HG03378 (cell line): ENCODE data around the gene SUMF2.
"Not testable (repeated sequence)": the region's sequence is repeated elsewhere in the genome, so short reads cannot be mapped to it uniquely, and the experiment has no call there.

ENCODE experiments used
- ATAC-seq: cut with Tn5 transposase; IDR thresholded peaks from one replicate; pipeline ENCODE4 v1.9.1; 2021; ENCODE audit warnings: mild to moderate bottlenecking, moderate library complexity; ENCODE audit not compliant: unreplicated experiment

SUMF2 gene

GRCh38 chr7:56063882-56064625, at the start of gene SUMF2:
SUMF2 (plus strand) TSS chr7:56064286; CDS start chr7:56064312, 26 bp downstream.
- peak; percentile 81 for ATAC-seq

DNA sequence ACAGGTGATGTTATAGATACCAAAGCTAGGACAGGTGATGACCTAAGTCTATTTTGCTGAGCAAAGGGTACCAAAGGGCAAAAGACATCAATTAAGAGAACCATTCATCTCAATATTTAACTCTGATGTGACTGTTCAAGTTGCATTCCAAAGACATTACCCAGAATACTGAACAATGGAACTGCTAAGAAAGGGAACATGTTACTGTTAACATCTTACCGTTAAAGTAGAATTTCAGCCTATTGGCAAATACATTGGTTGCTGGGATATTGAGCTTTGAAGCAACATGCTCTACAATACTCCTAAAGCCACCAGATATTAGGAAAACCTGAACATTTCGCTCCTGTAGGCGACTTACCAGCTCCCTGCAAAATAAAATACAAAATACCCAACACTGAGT, 47.1 kb upstream of the SUMF2 start:
- not testable (repeated sequence) for ATAC-seq

GRCh38 chr7:56019501-56019900, 44.6 kb upstream of the SUMF2 start:
- ATAC-seq, result no peak

DNA sequence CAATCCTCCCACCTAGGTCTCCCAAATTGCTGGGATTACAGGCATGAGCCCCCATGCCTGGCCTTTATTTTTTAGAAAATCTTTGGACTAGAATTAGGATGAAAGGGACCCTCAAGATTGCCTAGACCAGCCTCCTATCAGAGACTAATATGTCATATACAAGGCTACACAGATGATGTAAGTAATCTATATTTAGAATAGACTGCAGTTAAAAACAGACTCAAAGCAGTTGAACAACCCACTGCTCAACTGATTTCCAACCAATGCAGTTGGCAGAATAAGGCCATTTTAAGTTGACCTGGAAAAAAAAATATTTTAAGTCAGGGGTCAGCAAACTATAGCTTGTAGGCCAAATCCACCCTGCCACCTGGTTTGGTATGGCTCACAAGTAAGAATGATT, 40.6 kb upstream of the SUMF2 start:
- ATAC-seq, result no peak

DNA sequence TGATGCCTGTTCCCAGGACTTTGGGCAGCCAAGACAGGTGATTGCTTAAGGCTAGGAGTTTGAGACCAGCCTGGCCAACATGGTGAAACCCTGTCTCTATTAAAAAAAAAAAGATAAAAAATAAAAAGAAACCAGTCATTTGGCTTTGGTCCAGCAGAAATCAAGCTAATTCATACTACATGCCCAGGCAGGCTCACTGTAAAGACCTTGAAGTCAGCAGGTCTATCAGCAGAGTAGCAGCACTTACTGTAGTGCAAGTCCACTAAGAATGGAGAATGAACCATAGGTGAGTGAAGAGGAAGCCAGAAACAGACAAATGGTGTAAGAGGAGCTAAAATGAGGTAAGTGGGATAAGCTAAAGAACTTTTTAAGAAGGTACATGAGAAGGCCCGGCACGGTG, 37.5 kb upstream of the SUMF2 start:
- no peak for ATAC-seq

- no peak for ATAC-seq
Observed at GRCh38 chr7:56028942-56029630, 35.0 kb upstream of the SUMF2 start.

DNA sequence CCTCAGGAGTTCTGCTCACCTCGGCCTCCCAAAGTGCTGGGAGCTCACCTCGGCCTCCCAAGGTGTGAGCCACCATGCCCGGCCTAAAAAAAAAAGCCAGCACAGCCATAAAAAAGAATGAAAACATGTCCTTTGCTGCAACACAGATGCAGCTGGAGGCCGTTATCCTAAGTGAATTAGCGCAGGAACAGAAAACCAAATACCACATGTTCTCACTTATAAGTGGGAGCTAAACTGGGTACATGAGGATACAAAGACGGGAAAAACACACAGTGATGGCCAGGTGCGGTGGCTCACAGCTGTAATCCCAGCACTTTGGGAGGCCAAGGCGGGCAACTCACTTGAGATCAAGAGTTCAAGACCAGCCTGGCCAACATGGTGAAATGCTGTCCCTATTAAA, 33.7 kb upstream of the SUMF2 start:
- ATAC-seq, result no peak

DNA sequence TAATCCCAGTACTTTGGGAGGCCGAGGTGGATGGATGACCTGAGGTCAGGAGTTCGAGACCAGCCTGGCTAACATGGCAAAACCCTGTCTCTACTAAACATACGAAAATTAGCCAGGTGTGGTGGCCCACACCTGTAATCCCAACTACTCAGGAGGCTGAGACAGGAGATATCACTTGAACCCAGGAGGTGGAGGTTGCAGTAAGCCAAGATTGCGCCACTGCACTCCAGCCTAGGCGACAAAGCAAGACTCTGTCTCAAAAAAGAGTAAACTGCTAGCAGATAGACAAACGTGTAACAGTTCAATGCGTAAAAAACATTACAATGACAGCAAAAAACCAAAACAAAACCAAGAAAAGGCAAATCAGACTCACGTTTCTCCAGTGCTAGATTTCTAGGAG, 32.5 kb upstream of the SUMF2 start:
- ATAC-seq, result not testable (repeated sequence)

DNA sequence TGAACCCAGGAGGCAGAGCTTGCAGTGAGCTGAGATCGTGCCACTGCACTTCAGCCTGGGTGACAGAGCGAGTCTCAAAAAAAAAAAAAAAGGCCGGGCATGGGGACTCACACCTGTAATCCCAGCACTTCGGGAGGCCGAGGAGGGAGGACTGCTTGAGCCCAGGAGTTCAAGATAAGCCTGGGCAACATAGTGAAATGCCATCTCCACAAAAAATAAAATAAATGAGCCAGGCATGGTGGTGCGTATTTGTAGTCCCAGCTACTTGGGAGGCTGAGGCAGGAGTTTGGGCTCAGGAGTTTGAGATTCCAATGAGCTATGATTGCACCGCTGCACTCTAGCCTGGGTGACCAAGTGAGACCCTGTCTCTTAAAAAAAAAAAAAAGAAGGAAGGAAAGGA, 31.5 kb upstream of the SUMF2 start:
- ATAC-seq, result not testable (repeated sequence)

GRCh38 chr7:56033671-56034432, 30.2 kb upstream of the SUMF2 start:
- peak; percentile 96 for ATAC-seq

DNA sequence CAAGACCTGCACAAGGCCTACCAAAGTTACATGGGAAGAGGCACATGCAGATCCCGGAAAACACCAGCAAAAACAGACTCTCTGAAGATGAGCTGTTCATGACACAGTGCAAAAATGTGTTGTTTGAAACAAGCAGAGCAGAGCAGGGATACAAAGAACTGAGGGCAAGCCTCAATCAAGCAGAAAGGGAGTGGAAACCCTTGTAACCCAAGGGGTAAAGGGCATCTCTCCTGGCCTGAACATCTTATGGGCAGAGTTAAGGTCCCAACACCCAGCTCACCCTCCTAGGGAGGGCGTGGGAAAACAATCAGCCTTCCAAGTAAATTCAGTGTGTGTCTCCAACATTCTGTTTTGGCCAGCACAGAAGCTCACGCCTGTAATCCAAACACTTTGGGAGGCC, 23.4 kb upstream of the SUMF2 start:
- no peak for ATAC-seq

DNA sequence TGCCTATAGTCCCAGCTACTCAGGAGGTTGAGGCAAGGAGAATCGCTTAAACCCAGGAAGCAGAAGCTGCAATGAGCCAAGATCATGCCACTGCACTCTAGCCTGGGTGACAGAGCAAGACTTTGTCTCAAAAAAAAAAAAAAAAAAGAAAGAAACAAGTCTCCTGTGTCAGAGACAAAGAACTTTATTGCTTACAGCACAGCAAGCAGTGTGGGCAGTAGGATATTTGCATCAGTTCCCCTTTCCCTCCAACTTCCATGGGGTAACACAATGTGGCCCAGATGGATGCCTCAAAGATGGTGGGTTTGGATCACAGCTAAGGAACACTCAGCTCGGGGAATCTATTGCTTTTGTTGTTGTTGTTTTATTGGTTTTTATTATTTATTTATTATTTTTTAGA, 18.3 kb upstream of the SUMF2 start:
- ATAC-seq, result not testable (repeated sequence)

DNA sequence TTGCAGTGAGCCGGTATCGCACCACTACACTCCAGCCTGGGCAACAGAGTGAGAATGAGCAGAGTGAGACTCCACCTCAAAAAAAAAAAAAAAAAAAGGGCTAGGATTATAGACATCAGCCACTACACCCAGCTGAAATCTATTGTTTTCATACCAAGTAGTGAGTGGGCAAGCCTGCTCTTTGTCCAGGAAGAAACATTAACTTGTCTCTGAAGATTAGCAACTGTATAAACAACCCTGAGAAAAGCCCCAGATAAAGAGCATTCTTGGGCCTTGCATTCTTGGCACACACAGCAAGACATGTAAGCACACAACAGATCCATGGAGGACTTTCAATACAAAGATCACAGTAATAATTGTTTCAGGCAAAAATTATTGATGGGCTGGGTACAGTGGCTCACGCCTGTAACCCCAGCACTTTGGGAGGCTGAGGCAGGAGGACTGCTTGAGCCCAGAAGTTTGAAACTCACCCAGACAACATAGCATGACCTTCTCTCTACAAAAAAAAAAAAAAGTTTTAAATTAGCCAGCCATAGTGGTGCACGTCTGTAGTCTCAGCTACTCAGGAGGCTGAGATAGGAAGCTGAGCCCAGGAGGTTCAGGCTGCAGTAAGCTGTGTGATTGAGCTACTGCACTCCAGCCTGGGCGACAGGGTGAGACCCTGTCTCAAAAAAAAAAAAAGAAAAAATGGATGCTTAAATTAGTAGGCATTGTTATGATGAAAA, 17.2 kb upstream of the SUMF2 start:
- ATAC-seq, result no peak

GRCh38 chr7:56047446-56048116, 16.5 kb upstream of the SUMF2 start:
- not testable (repeated sequence) for ATAC-seq

- ATAC-seq, result no peak
Observed at GRCh38 chr7:56048245-56048644, 15.8 kb upstream of the SUMF2 start.

DNA sequence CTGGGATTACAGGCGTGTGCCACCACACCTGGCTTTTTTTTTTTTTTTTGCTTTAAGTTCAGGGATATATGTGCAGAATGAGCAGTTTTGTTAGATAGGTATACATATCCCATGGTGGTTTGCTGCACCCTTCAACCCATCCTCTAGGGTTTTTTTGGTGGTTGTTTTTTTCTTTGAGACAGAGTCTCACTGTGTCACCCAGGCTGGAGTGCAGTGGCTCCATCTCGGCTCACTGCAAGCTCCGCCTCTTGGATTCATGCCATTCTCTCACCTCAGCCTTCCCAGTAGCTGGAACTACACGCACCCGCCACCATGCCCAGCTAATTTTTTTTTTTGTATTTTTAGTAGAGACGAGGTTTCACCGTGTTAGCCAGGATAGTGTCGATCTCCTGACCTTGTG, 15.3 kb upstream of the SUMF2 start:
- ATAC-seq, result not testable (repeated sequence)

- no peak for ATAC-seq
Observed at GRCh38 chr7:56051053-56051338, 13.1 kb upstream of the SUMF2 start.

DNA sequence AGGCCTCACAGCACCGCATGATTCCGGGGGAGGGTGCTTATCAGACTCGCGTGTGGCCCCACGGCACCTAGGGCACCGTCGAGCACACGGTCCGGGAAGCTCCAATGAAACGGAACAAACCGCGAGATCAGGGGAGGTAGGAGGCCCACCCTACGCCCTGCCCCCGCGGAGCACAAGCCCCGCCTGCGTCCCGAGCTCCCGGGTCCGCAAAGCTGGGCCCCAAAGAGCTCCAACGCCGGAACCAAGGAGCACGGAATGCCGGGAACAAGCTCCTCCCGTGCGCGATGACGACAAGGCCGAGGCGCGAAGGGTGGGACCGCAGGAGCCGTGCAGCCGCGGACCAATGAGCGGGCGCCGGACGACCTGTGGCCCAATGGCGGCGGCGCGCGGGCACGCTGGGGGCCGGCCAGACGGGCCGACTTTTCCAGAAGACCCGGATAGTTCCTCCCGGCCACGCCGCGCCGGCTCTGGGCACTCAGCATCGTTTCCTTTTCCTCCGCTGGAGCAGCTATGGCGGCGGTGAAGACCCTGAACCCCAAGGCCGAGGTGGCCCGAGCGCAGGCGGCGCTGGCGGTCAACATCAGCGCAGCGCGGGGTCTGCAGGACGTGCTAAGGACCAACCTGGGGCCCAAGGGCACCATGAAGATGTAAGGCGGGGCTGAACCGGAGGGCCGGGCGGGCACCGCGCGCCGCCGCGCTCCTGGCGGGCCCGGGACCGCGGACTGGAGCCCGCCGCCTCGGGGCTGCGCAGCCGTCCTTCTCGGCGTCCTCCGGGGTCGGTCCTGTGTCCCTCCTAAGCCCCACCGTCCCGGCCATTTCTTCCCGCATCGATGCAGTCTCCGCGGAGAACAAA, 12.5 kb upstream of the SUMF2 start, which contains the start of the genes CCT6A and PSPH:
TSS of gene CCT6A (plus strand) at position 427 of the 853 bp plus-strand sequence. CDS start at position 511, 84 bp downstream.
TSS of gene PSPH (minus strand) at position 106 of the 853 bp plus-strand sequence. CDS start 30,232 bp downstream, outside the sequence.
- peak; percentile 85 for ATAC-seq

- ATAC-seq, result no peak
Observed at GRCh38 chr7:56053379-56053778, 10.7 kb upstream of the SUMF2 start.
